CD14-positive monocyte (primary cell): ENCODE results near the gene FAXDC2. TPM values are rescaled to one million over a fixed set of nuclear protein-coding genes. Genes with fewer than 3 reads are reported as not detected.
A peak's percentile ranks its signal among the peaks of the same experiment; 100 is the strongest.

Experiments
- DNase-seq, 3 donors: peaks; one replicate each; pipeline ENCODE4 v3.0.0-alpha.2; 2011 to 2022
- H2AFZ ChIP-seq: 2 replicates; pipeline ENCODE4 v1.6.0; 2012; ENCODE audit warnings: mild to moderate bottlenecking, low read depth, low read length, inconsistent platforms; ENCODE audit not compliant: insufficient read depth, poor library complexity, severe bottlenecking
- H3K27ac ChIP-seq, 2 donors: 1 replicate in 1 of 2; 2 replicates in 1 of 2; pipeline ENCODE4 v1.5.1; 2012 to 2013; ENCODE audit warnings: low read length in 2 of 2, control low read depth in 1 of 2, inconsistent platforms in 1 of 2, low read depth in 1 of 2, mild to moderate bottlenecking in 1 of 2
- H3K27me3 ChIP-seq, 2 donors: one replicate each; pipeline versions ENCODE4 v1.6.0 to v1.6.1; 2011 to 2013; ENCODE audit warnings: low read length in 2 of 2; ENCODE audit not compliant: control insufficient read depth in 2 of 2, insufficient read depth in 2 of 2
- H3K36me3 ChIP-seq, 2 donors: replicated peaks in 1 of 2; 1 replicate in 1 of 2; 2 replicates in 1 of 2; pipeline versions ENCODE4 v1.5.1 to v1.6.1; 2012 to 2013; ENCODE audit warnings: low read length in 2 of 2, control low read depth in 1 of 2, inconsistent platforms in 1 of 2, mild to moderate bottlenecking in 1 of 2; ENCODE audit not compliant: insufficient read depth in 2 of 2, control insufficient read depth in 1 of 2
- H3K4me1 ChIP-seq, 2 donors: 1 replicate in 1 of 2; 2 replicates in 1 of 2; pipeline versions ENCODE4 v1.5.1 to v1.6.1; 2012 to 2013; ENCODE audit warnings: low read length in 2 of 2, control low read depth in 1 of 2, inconsistent platforms in 1 of 2, mild to moderate bottlenecking in 1 of 2, moderate library complexity in 1 of 2; ENCODE audit not compliant: insufficient read depth in 2 of 2, control insufficient read depth in 1 of 2
- H3K4me2 ChIP-seq: replicated peaks from 2 replicates; pipeline ENCODE3; 2012; ENCODE audit warnings: low read length, moderate library complexity, mild to moderate bottlenecking; ENCODE audit not compliant: poor library complexity, severe bottlenecking; ENCODE audit errors: extremely low read depth
- H3K4me3 ChIP-seq, 3 experiments: fragments of 200-600 bp in 1 of 3; sonication (generic) in 1 of 3; replicated peaks in 1 of 3; 1 replicate in 2 of 3; 2 replicates in 1 of 3; pipeline ENCODE4 v1.5.1; 2011 to 2013; ENCODE audit warnings: low read length in 3 of 3, mild to moderate bottlenecking in 3 of 3, control low read depth in 2 of 3, low read depth in 2 of 3, inconsistent platforms in 1 of 3, moderate library complexity in 1 of 3
- H3K79me2 ChIP-seq: 2 replicates; pipeline ENCODE4 v1.6.0; 2012; ENCODE audit warnings: mild to moderate bottlenecking, control low read depth, inconsistent platforms, low read length, moderate library complexity; ENCODE audit not compliant: insufficient read depth
- H3K9ac ChIP-seq: 2 replicates; pipeline ENCODE4 v1.6.0; 2017; ENCODE audit warnings: low read length, mild to moderate bottlenecking; ENCODE audit not compliant: insufficient read depth, poor library complexity, severe bottlenecking
- H3K9me3 ChIP-seq, 2 donors: replicated peaks in 1 of 2; 1 replicate in 1 of 2; 2 replicates in 1 of 2; pipeline versions ENCODE4 v1.5.1 to v1.6.1; 2012 to 2013; ENCODE audit warnings: low read length in 2 of 2, control low read depth in 1 of 2; ENCODE audit not compliant: control insufficient read depth in 1 of 2, insufficient read depth in 1 of 2
- H4K20me1 ChIP-seq: 2 replicates; pipeline ENCODE4 v1.6.0; 2012; ENCODE audit warnings: mild to moderate bottlenecking, low read length, control low read depth, moderate library complexity; ENCODE audit not compliant: insufficient read depth
- H3K27ac Mint-ChIP-seq, 7 donors: one replicate each; pipeline ENCODE4 v1.8.0; 2020; ENCODE audit warnings: mild to moderate bottlenecking in 7 of 7, mixed read lengths in 7 of 7, moderate library complexity in 6 of 7, inconsistent platforms in 2 of 7
- H3K27me3 Mint-ChIP-seq, 3 donors: one replicate each; pipeline ENCODE4 v1.8.0; 2021 to 2022; ENCODE audit warnings: low read depth in 3 of 3, mild to moderate bottlenecking in 3 of 3, mixed read lengths in 3 of 3, moderate library complexity in 3 of 3, inconsistent platforms in 1 of 3
- H3K36me3 Mint-ChIP-seq, 2 donors: one replicate each; pipeline ENCODE4 v1.8.0; 2020; ENCODE audit warnings: mixed read lengths in 2 of 2, inconsistent platforms in 1 of 2, mild to moderate bottlenecking in 1 of 2
- H3K4me1 Mint-ChIP-seq: one replicate; pipeline ENCODE4 v1.8.0; 2020; ENCODE audit warnings: mild to moderate bottlenecking, mixed read lengths
- H3K4me3 Mint-ChIP-seq, 2 donors: one replicate each; pipeline ENCODE4 v1.8.0; 2020; ENCODE audit warnings: mild to moderate bottlenecking in 2 of 2, mixed read lengths in 2 of 2, moderate library complexity in 1 of 2
- H3K9me3 Mint-ChIP-seq, 7 donors: one replicate each; pipeline ENCODE4 v1.8.0; 2020 to 2022; ENCODE audit warnings: mixed read lengths in 7 of 7, mild to moderate bottlenecking in 6 of 7, moderate library complexity in 6 of 7, inconsistent platforms in 2 of 7
- CTCF ChIP-seq: fragments of 200-600 bp; IDR thresholded peaks from one replicate; pipeline ENCODE4 v1.8.0; 2022; ENCODE audit warnings: antibody characterized with exemption, mild to moderate bottlenecking
- WGBS: methylation state at CpG from one replicate; pipeline ENCODE4 v1.1.5; 2013; ENCODE audit warnings: missing lambda C conversion rate; ENCODE audit not compliant: insufficient coverage; 5-methylcytosine and 5-hydroxymethylcytosine counted together
- intact Hi-C, 2 donors: fragments of 100-400 bp; cut with micrococcal nuclease; formaldehyde crosslinking; loops; one replicate each; pipeline versions ENCODE4 v1.15.0 to v1.15.1; 2023
- polyA plus RNA-seq, 3 donors: library from polyadenylated mRNA; depleted of rRNA in 1 of 3; unstranded in 2 of 3; stranded (reverse) in 1 of 3; fragments of 300-500 nt in 2 of 3; fragments of >200 nt in 1 of 3; fragmentation: Illumina TruSeq in 2 of 3; gene quantifications; 1 replicate in 2 of 3; 2 replicates in 1 of 3; pipeline ENCODE4 v1.2.3, GENCODE V29; 2012 to 2021

Gene FAXDC2
- polyA plus RNA-seq, 3 donors, result 0.30 to 1.4 (median 0.60) TPM

GRCh38 chr5:154899151-154899816, 48.9 kb upstream of the FAXDC2 start:
- Histone ChIP-seq H3K79me2 (no peaks in the 10 kb centered on the region), H4K20me1 (no peaks in the 10 kb centered on the region), H3K27ac (no peak overlapping the region), H3K4me1 (no peaks in the 10 kb centered on the region), H3K4me3 (no peak overlapping the region), H3K36me3 (peaks cover 56 to 94% of the 10 kb centered on the region in 2 donors), H3K4me2 (no peak overlapping the region), H3K9ac (no peak overlapping the region), H3K27me3 (no peaks in the 10 kb centered on the region), H2AFZ (no peak overlapping the region), H3K9me3 (no peaks in the 10 kb centered on the region)
- Mint-ChIP-seq H3K36me3 (peaks cover 77 to 91% of the 10 kb centered on the region in 2 donors), H3K27ac (peak overlapping the region in 2 of 7 donors; percentile 4 to 57), H3K4me3 (no peak overlapping the region), H3K27me3 (no peaks in the 10 kb centered on the region), H3K9me3 (no peaks in the 10 kb centered on the region), H3K4me1 (no peaks in the 10 kb centered on the region)
- intact Hi-C loops, result no loop called here
- no peak for DNase-seq
- no peak for TF ChIP-seq CTCF
- WGBS, result 100% methylated on average over 1 of the region's 9 CpGs

- peaks cover 80 to 94% of the 10 kb centered on the region in 2 donors for H3K36me3 Mint-ChIP-seq
- no peaks in the 10 kb centered on the region for H3K27me3 Mint-ChIP-seq
- H3K4me1 ChIP-seq, result no peaks in the 10 kb centered on the region
- H3K9me3 Mint-ChIP-seq, result no peaks in the 10 kb centered on the region
- no peak overlapping the region for H3K4me2 ChIP-seq
- no peaks in the 10 kb centered on the region for H3K27me3 ChIP-seq
- no peak overlapping the region for H3K27ac ChIP-seq
- intact Hi-C loops, result no loop called here
- H3K27ac Mint-ChIP-seq, result no peak overlapping the region
- H3K4me1 Mint-ChIP-seq, result no peaks in the 10 kb centered on the region
- no peaks in the 10 kb centered on the region for H3K79me2 ChIP-seq
- H3K36me3 ChIP-seq, result peaks cover 60 to 97% of the 10 kb centered on the region in 2 donors
- no peak for TF ChIP-seq CTCF
- no peak overlapping the region for H3K4me3 Mint-ChIP-seq
- H3K9ac ChIP-seq, result no peak overlapping the region
- H4K20me1 ChIP-seq, result no peaks in the 10 kb centered on the region
- no peaks in the 10 kb centered on the region for H3K9me3 ChIP-seq
- no CpG with 5 or more reads among the region's 4 CpGs for WGBS
- no peak overlapping the region for H2AFZ ChIP-seq
- H3K4me3 ChIP-seq, result no peak overlapping the region
- no peak for DNase-seq
Observed at GRCh38 chr5:154898210-154898609, 47.8 kb upstream of the FAXDC2 start.
